ENCODE measurements around the gene PLK2.

DNA sequence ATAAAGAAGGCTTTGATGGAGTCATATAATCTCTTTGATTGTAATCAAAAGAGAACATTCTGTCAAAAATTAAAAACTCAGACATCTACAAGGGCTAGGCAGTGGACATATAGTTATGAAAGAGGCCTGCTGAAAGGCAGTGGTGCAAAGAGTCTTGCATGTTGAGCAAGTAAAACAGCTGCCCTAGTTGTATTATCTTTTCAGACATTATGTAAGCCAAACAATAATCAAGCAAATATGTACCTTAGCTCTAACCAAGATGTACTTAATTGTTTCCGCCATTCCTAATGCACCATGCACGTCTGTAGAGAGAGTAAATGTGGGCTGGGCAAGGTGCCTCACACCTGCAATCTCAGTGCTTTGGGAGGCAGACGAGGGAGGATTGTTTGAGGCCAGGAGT is 45.6 kb upstream of the PLK2 start:
- TF ChIP-seq, protein P1, sequence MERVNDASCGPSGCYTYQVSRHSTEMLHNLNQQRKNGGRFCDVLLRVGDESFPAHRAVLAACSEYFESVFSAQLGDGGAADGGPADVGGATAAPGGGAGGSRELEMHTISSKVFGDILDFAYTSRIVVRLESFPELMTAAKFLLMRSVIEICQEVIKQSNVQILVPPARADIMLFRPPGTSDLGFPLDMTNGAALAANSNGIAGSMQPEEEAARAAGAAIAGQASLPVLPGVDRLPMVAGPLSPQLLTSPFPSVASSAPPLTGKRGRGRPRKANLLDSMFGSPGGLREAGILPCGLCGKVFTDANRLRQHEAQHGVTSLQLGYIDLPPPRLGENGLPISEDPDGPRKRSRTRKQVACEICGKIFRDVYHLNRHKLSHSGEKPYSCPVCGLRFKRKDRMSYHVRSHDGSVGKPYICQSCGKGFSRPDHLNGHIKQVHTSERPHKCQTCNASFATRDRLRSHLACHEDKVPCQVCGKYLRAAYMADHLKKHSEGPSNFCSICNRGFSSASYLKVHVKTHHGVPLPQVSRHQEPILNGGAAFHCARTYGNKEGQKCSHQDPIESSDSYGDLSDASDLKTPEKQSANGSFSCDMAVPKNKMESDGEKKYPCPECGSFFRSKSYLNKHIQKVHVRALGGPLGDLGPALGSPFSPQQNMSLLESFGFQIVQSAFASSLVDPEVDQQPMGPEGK (CRISPR knock-in tag; IDR thresholded peaks at IDR 0.05; ENCODE audit: borderline replicate concordance) = no peak
- no peak for TF ChIP-seq RARB (CRISPR knock-in tag; IDR thresholded peaks at IDR 0.05)
- TF ChIP-seq PPARA (CRISPR knock-in tag; IDR thresholded peaks at IDR 0.05; ENCODE audit: borderline replicate concordance) = no peak
- no peak for TF ChIP-seq GLIS3 (CRISPR knock-in tag; IDR thresholded peaks at IDR 0.05)
- TF ChIP-seq, protein P2, sequence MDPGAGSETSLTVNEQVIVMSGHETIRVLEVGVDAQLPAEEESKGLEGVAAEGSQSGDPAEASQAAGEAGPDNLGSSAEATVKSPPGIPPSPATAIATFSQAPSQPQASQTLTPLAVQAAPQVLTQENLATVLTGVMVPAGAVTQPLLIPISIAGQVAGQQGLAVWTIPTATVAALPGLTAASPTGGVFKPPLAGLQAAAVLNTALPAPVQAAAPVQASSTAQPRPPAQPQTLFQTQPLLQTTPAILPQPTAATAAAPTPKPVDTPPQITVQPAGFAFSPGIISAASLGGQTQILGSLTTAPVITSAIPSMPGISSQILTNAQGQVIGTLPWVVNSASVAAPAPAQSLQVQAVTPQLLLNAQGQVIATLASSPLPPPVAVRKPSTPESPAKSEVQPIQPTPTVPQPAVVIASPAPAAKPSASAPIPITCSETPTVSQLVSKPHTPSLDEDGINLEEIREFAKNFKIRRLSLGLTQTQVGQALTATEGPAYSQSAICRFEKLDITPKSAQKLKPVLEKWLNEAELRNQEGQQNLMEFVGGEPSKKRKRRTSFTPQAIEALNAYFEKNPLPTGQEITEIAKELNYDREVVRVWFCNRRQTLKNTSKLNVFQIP (CRISPR knock-in tag; IDR thresholded peaks at IDR 0.05; ENCODE audit: borderline replicate concordance, low read depth) = no peak
- no peak for TF ChIP-seq TCF4 (CRISPR knock-in tag; IDR thresholded peaks at IDR 0.05; ENCODE audit: borderline replicate concordance)
- TF ChIP-seq ZFP3 (CRISPR knock-in tag; IDR thresholded peaks at IDR 0.05) = no peak
- no peak for TF ChIP-seq ZNF70 (CRISPR knock-in tag; IDR thresholded peaks at IDR 0.05)
- TF ChIP-seq, protein P3, sequence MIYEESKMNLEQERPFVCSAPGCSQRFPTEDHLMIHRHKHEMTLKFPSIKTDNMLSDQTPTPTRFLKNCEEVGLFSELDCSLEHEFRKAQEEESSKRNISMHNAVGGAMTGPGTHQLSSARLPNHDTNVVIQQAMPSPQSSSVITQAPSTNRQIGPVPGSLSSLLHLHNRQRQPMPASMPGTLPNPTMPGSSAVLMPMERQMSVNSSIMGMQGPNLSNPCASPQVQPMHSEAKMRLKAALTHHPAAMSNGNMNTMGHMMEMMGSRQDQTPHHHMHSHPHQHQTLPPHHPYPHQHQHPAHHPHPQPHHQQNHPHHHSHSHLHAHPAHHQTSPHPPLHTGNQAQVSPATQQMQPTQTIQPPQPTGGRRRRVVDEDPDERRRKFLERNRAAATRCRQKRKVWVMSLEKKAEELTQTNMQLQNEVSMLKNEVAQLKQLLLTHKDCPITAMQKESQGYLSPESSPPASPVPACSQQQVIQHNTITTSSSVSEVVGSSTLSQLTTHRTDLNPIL (CRISPR knock-in tag; IDR thresholded peaks at IDR 0.05; ENCODE audit: low read depth) = no peak
- no peak for TF ChIP-seq BACH2 (CRISPR knock-in tag; IDR thresholded peaks at IDR 0.05; ENCODE audit: borderline replicate concordance)
- TF ChIP-seq ARNTL (CRISPR knock-in tag; IDR thresholded peaks at IDR 0.05; ENCODE audit: borderline replicate concordance, low read depth) = no peak
- no peak for TF ChIP-seq CSDC2 (CRISPR knock-in tag; IDR thresholded peaks at IDR 0.05)
- TF ChIP-seq TOX (CRISPR knock-in tag; IDR thresholded peaks at IDR 0.05; ENCODE audit: borderline replicate concordance) = no peak
- no peak for TF ChIP-seq ISL1 (CRISPR knock-in tag; IDR thresholded peaks at IDR 0.05)
